LNCaP clone FGC (cell line): Measurements from ENCODE around the gene IARS1.

ENCODE experiments used
- DNase-seq: peaks from one replicate; pipeline ENCODE4 v3.0.0-alpha.2; 2011; ENCODE audit warnings: low read depth
- H3K4me3 ChIP-seq: 2 replicates; pipeline ENCODE4 v1.5.1; 2011; ENCODE audit warnings: mild to moderate bottlenecking, low read depth, low read length, control low read depth
- CTCF ChIP-seq: IDR thresholded peaks from 2 replicates; pipeline ENCODE4 v1.5.1; 2012; ENCODE audit warnings: mild to moderate bottlenecking; ENCODE audit not compliant: control insufficient read depth, insufficient read depth; ENCODE audit errors: extremely low read depth

IARS1 gene

DNA sequence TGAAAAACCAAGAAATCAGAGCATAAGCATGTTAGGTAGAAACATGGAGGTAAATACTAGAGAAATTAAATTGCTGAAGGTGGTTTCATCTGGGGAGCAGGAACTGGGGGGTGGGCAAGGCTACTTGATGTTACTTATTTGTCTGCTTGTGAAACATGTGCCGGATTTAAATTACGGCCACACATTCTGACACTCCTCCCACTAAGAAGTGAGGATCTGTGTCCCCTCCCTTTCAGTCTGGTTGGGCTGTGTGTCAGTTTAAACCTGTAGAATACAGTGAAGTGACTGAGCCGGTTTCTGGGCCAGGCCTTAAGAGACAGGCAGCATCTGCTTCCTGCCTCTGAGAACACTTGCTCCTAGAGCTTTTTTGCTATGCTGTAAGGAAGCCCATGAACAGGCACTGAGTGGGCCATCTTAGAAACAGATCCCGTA lies 2.3 kb upstream of the IARS1 start:
- DNase-seq: peak; percentile 50
- no peak for TF ChIP-seq CTCF
- H3K4me3 ChIP-seq: no peak overlapping the region

GRCh38 chr9:92295240-92295790 lies 1.8 kb upstream of the IARS1 start:
- H3K4me3 ChIP-seq: peak overlapping the region; percentile 92; the same call in 1 of the 2 replicates
- no peak for TF ChIP-seq CTCF
- DNase-seq: no peak

DNA sequence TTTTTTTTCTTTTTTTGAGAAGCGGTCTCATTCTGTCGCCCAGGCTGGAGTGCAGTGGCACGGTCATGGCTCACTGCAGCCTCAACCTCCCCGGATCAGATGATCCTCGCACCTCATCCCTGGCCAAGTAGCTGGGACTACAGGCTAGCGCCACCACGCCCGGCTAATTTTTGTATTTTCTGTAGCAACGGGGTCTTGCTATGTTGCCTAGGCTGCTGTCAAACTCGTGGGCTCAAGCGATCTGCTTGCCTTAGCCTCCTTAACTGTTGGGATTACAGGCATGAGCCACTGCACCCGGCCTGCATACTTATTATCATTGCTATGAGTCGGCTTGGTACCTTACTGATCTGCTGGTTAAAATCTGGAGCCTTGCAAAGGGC lies 790 bp upstream of the IARS1 start:
- peak overlapping the region; percentile 92 for H3K4me3 ChIP-seq
- TF ChIP-seq CTCF: no peak
- no peak for DNase-seq

DNA sequence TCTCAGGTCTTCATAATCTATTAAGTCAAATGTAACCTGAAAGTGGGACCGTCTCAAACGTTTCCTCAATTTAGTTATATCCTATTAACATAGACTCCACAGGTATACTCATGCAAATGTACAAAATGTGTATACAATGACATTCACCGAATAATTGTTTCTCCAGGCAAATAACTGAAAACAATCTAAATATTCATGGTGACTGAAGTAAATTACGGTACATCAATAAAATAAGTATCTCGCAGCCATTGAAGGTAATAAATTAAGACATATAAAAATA lies 482 bp downstream of the IARS1 start:
- peak overlapping the region; percentile 92 for H3K4me3 ChIP-seq
- no peak for TF ChIP-seq CTCF

DNA sequence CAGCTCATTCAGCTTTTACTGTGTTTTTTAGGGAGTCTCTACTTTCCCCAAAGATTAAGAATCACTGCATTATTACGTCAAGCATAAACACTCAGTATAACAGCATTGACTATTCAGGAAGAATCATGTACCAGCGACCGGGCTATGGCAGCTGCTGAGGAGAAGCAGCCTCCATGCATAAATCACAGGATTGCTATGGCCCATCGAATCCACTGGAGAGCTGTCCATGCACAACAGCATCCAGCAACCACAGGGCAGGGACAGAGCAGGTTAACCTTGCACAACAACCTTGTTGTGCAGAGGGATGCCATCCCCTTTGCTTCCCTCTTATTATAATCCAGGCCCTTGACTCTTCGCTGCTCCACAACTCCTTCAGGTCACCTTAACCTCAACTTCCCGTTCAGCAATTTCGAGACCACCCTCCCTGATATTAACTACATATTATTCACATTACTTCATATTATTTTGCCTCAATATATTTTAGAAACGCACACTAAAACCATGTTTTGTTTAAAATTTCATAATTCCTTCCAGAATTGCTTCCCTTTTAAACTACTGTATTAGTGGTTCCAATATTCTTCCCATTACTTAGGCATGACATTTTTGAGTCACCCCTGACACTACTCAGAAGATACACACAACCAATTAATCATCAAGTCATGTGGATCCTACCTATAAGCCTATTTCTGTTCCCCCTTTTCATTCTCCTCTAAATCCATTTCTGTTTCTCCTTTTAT lies 991 bp downstream of the IARS1 start:
- DNase-seq: no peak
- TF ChIP-seq CTCF: no peak
- peak overlapping the region; percentile 92 for H3K4me3 ChIP-seq

More for the DNA sequence above, 482 bp downstream of the IARS1 start:
- no peak for DNase-seq

GRCh38 chr9:92291577-92291976 lies 1.9 kb downstream of the IARS1 start:
- DNase-seq: no peak
- no peak for TF ChIP-seq CTCF
- peak overlapping the region; percentile 92; the same call in 1 of the 2 replicates for H3K4me3 ChIP-seq

GRCh38 chr9:92290785-92291429 lies 2.6 kb downstream of the IARS1 start:
- TF ChIP-seq CTCF: no peak
- DNase-seq: no peak
- H3K4me3 ChIP-seq: no peak overlapping the region
